GM23338 (cell line): ENCODE results near the gene BECN2. TPM values are rescaled to one million over a fixed set of nuclear protein-coding genes. Genes with fewer than 3 reads are reported as not detected.

ENCODE experiments used
- ATAC-seq: fragments of 200-7000 bp; cut with Tn5 transposase; 3 replicates; pipeline ENCODE4 v1.9.1; 2020
- DNase-seq: peaks from one replicate; pipeline ENCODE4 v3.0.0-alpha.2; 2015; ENCODE audit warnings: low spot score
- H2AFZ ChIP-seq: fragments of 200-600 bp; sonication (generic); 2 replicates; pipeline ENCODE4 v1.8.0; 2016; ENCODE audit warnings: antibody characterized with exemption, mild to moderate bottlenecking, moderate library complexity
- H3F3A ChIP-seq: fragments of 200-600 bp; sonication (generic); replicated peaks from 2 replicates; pipeline ENCODE4 v1.8.0; 2017; ENCODE audit warnings: antibody characterized with exemption, mixed run types, low read depth
- H3K27ac ChIP-seq: fragments of 200-600 bp; sonication (generic); 2 replicates; pipeline ENCODE4 v1.6.1; 2016; ENCODE audit warnings: low read depth
- H3K27me3 ChIP-seq: fragments of 200-600 bp; sonication (generic); 2 replicates; pipeline ENCODE4 v1.8.0; 2016; ENCODE audit warnings: mild to moderate bottlenecking, mixed run types, moderate library complexity; ENCODE audit not compliant: insufficient read depth
- H3K36me3 ChIP-seq: fragments of 200-600 bp; sonication (generic); 2 replicates; pipeline ENCODE4 v1.8.0; 2016; ENCODE audit warnings: mild to moderate bottlenecking; ENCODE audit not compliant: insufficient read depth
- H3K4me1 ChIP-seq: fragments of 200-600 bp; sonication (generic); 2 replicates; pipeline ENCODE4 v1.8.0; 2016; ENCODE audit warnings: mild to moderate bottlenecking, moderate library complexity; ENCODE audit not compliant: insufficient read depth
- H3K4me2 ChIP-seq: fragments of 200-600 bp; sonication (generic); 2 replicates; pipeline ENCODE4 v1.7.1; 2017; ENCODE audit warnings: mixed run types
- H3K4me3 ChIP-seq: fragments of 200-600 bp; sonication (generic); 2 replicates; pipeline ENCODE4 v1.6.1; 2016; ENCODE audit warnings: mixed run types
- H3K79me2 ChIP-seq: fragments of 200-600 bp; sonication (generic); replicated peaks from 2 replicates; pipeline ENCODE4 v1.8.0; 2017; ENCODE audit warnings: mild to moderate bottlenecking; ENCODE audit not compliant: insufficient read depth
- H3K9me2 ChIP-seq: fragments of 200-600 bp; sonication (generic); 2 replicates; pipeline ENCODE4 v1.8.0; 2017; ENCODE audit not compliant: insufficient read depth
- H4K20me1 ChIP-seq: fragments of 200-600 bp; sonication (generic); replicated peaks from 2 replicates; pipeline ENCODE4 v1.8.0; 2017; ENCODE audit warnings: mild to moderate bottlenecking; ENCODE audit not compliant: insufficient read depth
- H3K27ac Mint-ChIP-seq: 2 replicates; pipeline ENCODE4 v1.8.0; 2020; ENCODE audit warnings: inconsistent platforms, mild to moderate bottlenecking, moderate library complexity, mixed read lengths
- H3K27me3 Mint-ChIP-seq: 3 replicates; pipeline ENCODE4 v1.8.0; 2022; ENCODE audit warnings: low read depth, mild to moderate bottlenecking, moderate library complexity, mixed read lengths, inconsistent platforms; ENCODE audit not compliant: insufficient read depth, poor library complexity
- H3K36me3 Mint-ChIP-seq: 3 replicates; pipeline ENCODE4 v1.8.0; 2021; ENCODE audit warnings: low read depth, mild to moderate bottlenecking, inconsistent platforms, moderate library complexity, mixed read lengths
- H3K4me1 Mint-ChIP-seq: 3 replicates; pipeline ENCODE4 v1.8.0; 2020; ENCODE audit warnings: mild to moderate bottlenecking, inconsistent platforms, mixed read lengths
- H3K4me3 Mint-ChIP-seq: 3 replicates; pipeline ENCODE4 v1.8.0; 2021; ENCODE audit warnings: moderate library complexity, mild to moderate bottlenecking, inconsistent platforms, mixed read lengths
- H3K9me3 Mint-ChIP-seq: 3 replicates; pipeline ENCODE4 v1.8.0; 2020; ENCODE audit warnings: moderate library complexity, mild to moderate bottlenecking, inconsistent platforms, mixed read lengths
- CREB1 ChIP-seq: fragments of 250-450 bp; sonication (Bioruptor Pico); IDR thresholded peaks from 2 replicates; pipeline ENCODE4 v1.5.0; 2020; ENCODE audit warnings: low read depth, mild to moderate bottlenecking, moderate library complexity
- CTCF ChIP-seq, 2 experiments: fragments of 200-600 bp in 1 of 2; sonication (generic) in 1 of 2; conservative IDR thresholded peaks; 2 replicates each; pipeline versions ENCODE4 v1.5.1 to v1.6.1; 2016 to 2017; ENCODE audit warnings: antibody characterized with exemption in 2 of 2, low read depth in 2 of 2, mild to moderate bottlenecking in 2 of 2, moderate library complexity in 1 of 2
- ETS1 ChIP-seq: IDR thresholded peaks from 2 replicates; pipeline ENCODE4 v1.6.1; 2016; ENCODE audit warnings: antibody characterized with exemption
- EZH2phosphoT487 ChIP-seq: fragments of 200-600 bp; sonication (generic); IDR thresholded peaks from one replicate; pipeline ENCODE4 v1.8.1; 2018; ENCODE audit warnings: antibody characterized with exemption; ENCODE audit not compliant: unreplicated experiment
- POLR2AphosphoS5 ChIP-seq: IDR thresholded peaks from 2 replicates; pipeline ENCODE4 v1.6.1; 2016; ENCODE audit warnings: antibody characterized with exemption, low read depth
- STAT1 ChIP-seq: IDR thresholded peaks from one replicate; pipeline ENCODE4 v1.6.1; 2016; ENCODE audit warnings: antibody characterized with exemption; ENCODE audit not compliant: unreplicated experiment
- ZNF331 ChIP-seq: fragments of 250-450 bp; sonication (Bioruptor Pico); IDR thresholded peaks from 2 replicates; pipeline ENCODE4 v1.5.0; 2020; ENCODE audit warnings: low read depth, mild to moderate bottlenecking, moderate library complexity
- ZNF462 ChIP-seq: fragments of 250-450 bp; sonication (Bioruptor Pico); IDR thresholded peaks from 2 replicates; pipeline ENCODE4 v1.5.0; 2020; ENCODE audit warnings: mild to moderate bottlenecking, moderate library complexity
- polyA plus RNA-seq: library from polyadenylated mRNA; unstranded; fragments of >200 nt; fragmentation: Nextera tagmentation; extraction: Ambion mirVana; gene quantifications from 2 replicates; pipeline ENCODE4 v1.2.1, GENCODE V29; 2016
- total RNA-seq: library from RNA; depleted of rRNA; stranded (reverse); fragments of >200 nt; shearing (Covaris generic); gene quantifications from 2 replicates; pipeline ENCODE4 v1.2.3, GENCODE V29; 2014

The BECN2 gene
- total and polyA plus RNA-seq, 2 experiments from 2014 or later: not detected

GRCh38 chr1:241924080-241924808 is 33.3 kb upstream of the BECN2 start (continued):
- TF ChIP-seq CTCF (conservative IDR thresholded peaks at IDR 0.05; ENCODE audit: low read depth in 2 of 2) (no peak), STAT1 (no peak), CREB1 (no peak)

GRCh38 chr1:241926141-241926540 is 31.4 kb upstream of the BECN2 start:
- no peaks in the 10 kb centered on the region for H3F3A ChIP-seq
- no peaks in the 10 kb centered on the region for H3K4me1 ChIP-seq
- no peak for DNase-seq
- H3K4me1 Mint-ChIP-seq: peaks cover 4% of the 10 kb centered on the region; the same call in 2 of the 3 replicates
- no peak overlapping the region for H3K27ac Mint-ChIP-seq
- H3K27me3 ChIP-seq: no peaks in the 10 kb centered on the region
- no peak overlapping the region for H3K4me3 Mint-ChIP-seq
- H3K9me3 Mint-ChIP-seq: no peaks in the 10 kb centered on the region
- H3K36me3 Mint-ChIP-seq: no peaks in the 10 kb centered on the region
- H3K36me3 ChIP-seq: no peaks in the 10 kb centered on the region
- H4K20me1 ChIP-seq: no peaks in the 10 kb centered on the region
- H3K4me2 ChIP-seq: no peak overlapping the region
- no peak for TF ChIP-seq POLR2AphosphoS5
- no peaks in the 10 kb centered on the region for H3K79me2 ChIP-seq
- no peak overlapping the region for H3K27ac ChIP-seq
- no peak overlapping the region for H2AFZ ChIP-seq
- no peak for ATAC-seq
- 0 out of 2 replicates have a peak, but pooled peaks cover 2% of the 10 kb centered on the region for H3K9me2 ChIP-seq
- H3K27me3 Mint-ChIP-seq: peaks cover 5% of the 10 kb centered on the region
- H3K4me3 ChIP-seq: no peak overlapping the region

GRCh38 chr1:241927321-241927720 is 30.2 kb upstream of the BECN2 start:
- Histone ChIP-seq H3F3A (no peaks in the 10 kb centered on the region), H3K4me1 (no peaks in the 10 kb centered on the region), H3K27me3 (no peaks in the 10 kb centered on the region), H3K36me3 (no peaks in the 10 kb centered on the region), H2AFZ (no peak overlapping the region), H4K20me1 (no peaks in the 10 kb centered on the region), H3K4me2 (no peak overlapping the region), H3K9me2 (0 out of 2 replicates have a peak, but pooled peaks cover 2% of the 10 kb centered on the region), H3K4me3 (no peak overlapping the region), H3K79me2 (no peaks in the 10 kb centered on the region), H3K27ac (no peak overlapping the region)
- no peak overlapping the region for H3K4me3 Mint-ChIP-seq
- no peaks in the 10 kb centered on the region for H3K36me3 Mint-ChIP-seq
- H3K4me1 Mint-ChIP-seq: peaks cover 4% of the 10 kb centered on the region; the same call in 2 of the 3 replicates
- H3K9me3 Mint-ChIP-seq: no peaks in the 10 kb centered on the region
- DNase-seq (no peak), ATAC-seq (no peak)
- no peaks in the 10 kb centered on the region for H3K27me3 Mint-ChIP-seq
- no peak overlapping the region for H3K27ac Mint-ChIP-seq
- TF ChIP-seq EZH2phosphoT487: no peak
- no peak for TF ChIP-seq CTCF (conservative IDR thresholded peaks at IDR 0.05; ENCODE audit: low read depth in 2 of 2)
- no peak for TF ChIP-seq ZNF462 (CRISPR knock-in tag)
- no peak for TF ChIP-seq ETS1
- TF ChIP-seq ZNF331 (CRISPR knock-in tag): no peak
